ENCODE results near the gene ATP2B3.

DNA sequence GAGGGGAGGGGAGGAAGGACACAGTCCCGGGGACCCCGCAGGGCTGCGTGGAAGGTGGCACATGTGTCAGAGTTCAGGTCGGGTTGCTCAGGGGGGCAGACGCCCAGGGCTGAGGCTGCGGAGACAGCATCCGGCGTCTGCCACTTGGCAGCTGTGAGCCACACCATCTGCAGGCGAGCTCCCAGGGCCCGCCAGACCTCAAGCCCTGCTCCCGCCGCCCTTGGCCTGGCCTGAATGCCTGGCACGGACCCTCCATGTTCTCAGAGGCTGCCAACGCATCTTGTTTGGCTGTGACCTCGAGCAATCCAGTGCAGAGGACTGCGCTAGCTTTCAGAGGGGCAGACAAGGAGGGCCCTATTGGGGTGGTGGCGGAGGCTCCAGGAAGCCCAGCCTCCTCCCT lies 17.6 kb upstream of the ATP2B3 start:
- TF ChIP-seq, protein P1, sequence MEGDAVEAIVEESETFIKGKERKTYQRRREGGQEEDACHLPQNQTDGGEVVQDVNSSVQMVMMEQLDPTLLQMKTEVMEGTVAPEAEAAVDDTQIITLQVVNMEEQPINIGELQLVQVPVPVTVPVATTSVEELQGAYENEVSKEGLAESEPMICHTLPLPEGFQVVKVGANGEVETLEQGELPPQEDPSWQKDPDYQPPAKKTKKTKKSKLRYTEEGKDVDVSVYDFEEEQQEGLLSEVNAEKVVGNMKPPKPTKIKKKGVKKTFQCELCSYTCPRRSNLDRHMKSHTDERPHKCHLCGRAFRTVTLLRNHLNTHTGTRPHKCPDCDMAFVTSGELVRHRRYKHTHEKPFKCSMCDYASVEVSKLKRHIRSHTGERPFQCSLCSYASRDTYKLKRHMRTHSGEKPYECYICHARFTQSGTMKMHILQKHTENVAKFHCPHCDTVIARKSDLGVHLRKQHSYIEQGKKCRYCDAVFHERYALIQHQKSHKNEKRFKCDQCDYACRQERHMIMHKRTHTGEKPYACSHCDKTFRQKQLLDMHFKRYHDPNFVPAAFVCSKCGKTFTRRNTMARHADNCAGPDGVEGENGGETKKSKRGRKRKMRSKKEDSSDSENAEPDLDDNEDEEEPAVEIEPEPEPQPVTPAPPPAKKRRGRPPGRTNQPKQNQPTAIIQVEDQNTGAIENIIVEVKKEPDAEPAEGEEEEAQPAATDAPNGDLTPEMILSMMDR (IDR thresholded peaks at IDR 0.05; ENCODE audit: extremely low read depth in 1 of 2, insufficient read depth in 1 of 2, low read depth in 1 of 2, low read length in 2 of 2) = no peak
- TF ChIP-seq POLR2A (IDR thresholded peaks at IDR 0.05; ENCODE audit: low read depth, low read length) = no peak
